AG04449 (cell line): Measurements from ENCODE around the gene PPP2R3B.

Source experiments
- CTCF ChIA-PET: fragments of 350-600 bp; formaldehyde crosslinking; extraction: SDS; loops from one replicate; lab custom pipeline; 2021; ENCODE audit warnings: antibody characterized with exemption; lab: Yijun Ruan, JAX
- POLR2A ChIA-PET: fragments of 400-600, 350-600 bp; formaldehyde crosslinking; extraction: SDS; loops from one replicate; lab custom pipeline; 2020; ENCODE audit warnings: antibody characterized with exemption, inconsistent platforms; lab: Yijun Ruan, JAX
- DNase-seq: peaks from one replicate; pipeline ENCODE4 v3.0.0-alpha.2; 2010; ENCODE audit warnings: low read depth, low spot score
- H3K4me3 ChIP-seq: 2 replicates; pipeline ENCODE4 v1.5.1; 2011; ENCODE audit warnings: low read depth, mild to moderate bottlenecking, control low read depth, low read length
- TF ChIP-seq, protein P1 (sequence below): IDR thresholded peaks from one replicate; pipeline ENCODE4 v1.5.1; 2011; ENCODE audit warnings: mild to moderate bottlenecking, moderate library complexity, low read length, control low read depth, inconsistent platforms; ENCODE audit not compliant: insufficient read depth; ENCODE audit errors: missing control alignments

Gene PPP2R3B

DNA sequence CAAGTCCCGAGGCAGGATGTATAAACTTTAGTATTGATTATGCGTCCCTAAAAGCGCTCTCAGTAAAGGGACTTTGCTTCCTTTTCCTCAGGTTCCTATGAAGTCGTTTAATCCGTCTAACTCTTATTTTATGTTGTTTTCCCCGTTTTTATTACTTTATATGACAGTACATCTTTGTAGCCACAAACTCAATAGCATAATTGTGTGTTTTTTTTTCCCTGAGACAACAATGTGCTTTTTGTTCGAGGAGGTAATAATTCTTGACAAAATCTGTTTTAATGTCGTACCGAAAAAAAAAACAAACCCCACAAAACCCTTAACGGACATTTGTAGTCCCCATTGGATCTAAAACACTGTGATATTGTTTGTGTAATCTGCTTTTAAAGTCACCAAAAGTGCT, 17.9 kb upstream of the PPP2R3B start:
- TF ChIP-seq, protein P1, sequence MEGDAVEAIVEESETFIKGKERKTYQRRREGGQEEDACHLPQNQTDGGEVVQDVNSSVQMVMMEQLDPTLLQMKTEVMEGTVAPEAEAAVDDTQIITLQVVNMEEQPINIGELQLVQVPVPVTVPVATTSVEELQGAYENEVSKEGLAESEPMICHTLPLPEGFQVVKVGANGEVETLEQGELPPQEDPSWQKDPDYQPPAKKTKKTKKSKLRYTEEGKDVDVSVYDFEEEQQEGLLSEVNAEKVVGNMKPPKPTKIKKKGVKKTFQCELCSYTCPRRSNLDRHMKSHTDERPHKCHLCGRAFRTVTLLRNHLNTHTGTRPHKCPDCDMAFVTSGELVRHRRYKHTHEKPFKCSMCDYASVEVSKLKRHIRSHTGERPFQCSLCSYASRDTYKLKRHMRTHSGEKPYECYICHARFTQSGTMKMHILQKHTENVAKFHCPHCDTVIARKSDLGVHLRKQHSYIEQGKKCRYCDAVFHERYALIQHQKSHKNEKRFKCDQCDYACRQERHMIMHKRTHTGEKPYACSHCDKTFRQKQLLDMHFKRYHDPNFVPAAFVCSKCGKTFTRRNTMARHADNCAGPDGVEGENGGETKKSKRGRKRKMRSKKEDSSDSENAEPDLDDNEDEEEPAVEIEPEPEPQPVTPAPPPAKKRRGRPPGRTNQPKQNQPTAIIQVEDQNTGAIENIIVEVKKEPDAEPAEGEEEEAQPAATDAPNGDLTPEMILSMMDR = no peak
- DNase-seq = no peak
- no peak overlapping the region for H3K4me3 ChIP-seq
- POLR2A ChIA-PET = no interaction called here
- CTCF ChIA-PET = no interaction called here

DNA sequence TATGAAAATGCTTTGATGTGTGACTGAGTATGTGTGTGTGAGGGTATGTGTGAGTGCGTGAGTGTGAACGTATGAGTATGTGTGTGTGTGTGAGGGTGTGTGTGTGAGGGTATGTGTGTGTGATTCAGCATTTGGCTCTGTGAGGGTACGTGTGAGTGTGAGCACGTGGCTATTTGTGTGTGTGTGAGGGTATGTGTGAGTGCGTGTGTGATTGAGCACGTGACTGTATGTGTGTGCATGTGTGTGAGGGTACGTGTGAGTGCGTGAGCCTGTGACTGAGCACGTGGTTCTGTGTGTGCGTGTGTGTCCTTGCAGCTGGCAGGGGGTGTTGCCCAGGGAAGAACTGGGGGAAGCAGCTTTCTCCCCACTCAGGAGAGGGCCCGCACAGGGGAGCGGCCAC, 16.1 kb upstream of the PPP2R3B start:
- POLR2A ChIA-PET = no interaction called here
- no peak for DNase-seq
- CTCF ChIA-PET = no interaction called here
- no peak overlapping the region for H3K4me3 ChIP-seq
- TF ChIP-seq, protein P1 = no peak

DNA sequence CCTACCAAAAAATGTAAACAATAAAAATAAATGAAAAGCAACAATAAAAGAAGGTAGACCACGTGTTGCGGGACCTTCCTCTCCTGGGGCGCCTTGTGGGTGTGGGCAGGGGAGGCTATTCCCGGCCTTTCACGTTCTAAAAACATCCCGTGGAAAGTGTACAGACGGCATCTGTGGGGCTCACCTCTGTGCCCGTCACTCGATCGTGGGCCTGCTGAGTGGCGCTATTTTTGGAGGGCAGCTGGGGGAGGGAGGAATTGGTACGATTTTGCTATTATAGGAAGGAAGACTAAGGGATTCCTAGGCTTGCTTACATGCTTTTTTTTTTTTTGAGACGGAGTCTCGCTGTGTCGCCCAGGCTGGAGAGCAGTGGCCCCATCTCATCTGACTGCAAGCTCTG, 13.6 kb upstream of the PPP2R3B start:
- no peak overlapping the region for H3K4me3 ChIP-seq
- POLR2A ChIA-PET = no interaction called here
- DNase-seq = no peak
- TF ChIP-seq, protein P1 = no peak
- CTCF ChIA-PET = no interaction called here

DNA sequence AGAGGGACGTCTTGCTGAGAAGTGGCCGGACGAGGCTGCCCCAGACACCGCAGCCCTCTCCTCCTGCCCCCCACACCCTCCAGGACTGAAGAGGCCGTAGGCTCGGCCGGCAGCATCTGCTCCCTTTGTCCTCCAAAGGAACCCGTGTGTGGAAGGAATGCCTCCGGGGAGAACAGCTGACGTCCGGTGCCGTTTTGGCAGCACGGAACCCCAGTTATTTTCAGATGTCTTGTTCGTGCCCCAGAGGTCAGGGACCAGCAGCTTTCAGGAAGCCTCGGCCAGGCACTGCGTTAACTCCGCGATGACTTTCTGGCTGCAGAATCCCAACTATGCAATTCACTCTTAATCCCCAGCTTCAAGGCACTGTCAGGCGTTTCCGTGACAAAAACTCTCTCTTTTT, 10.9 kb upstream of the PPP2R3B start:
- ChIA-PET CTCF (no interaction called here), POLR2A (no interaction called here)
- no peak for DNase-seq
- no peak overlapping the region; the same call in 1 of the 2 replicates for H3K4me3 ChIP-seq
- TF ChIP-seq, protein P1 = no peak

DNA sequence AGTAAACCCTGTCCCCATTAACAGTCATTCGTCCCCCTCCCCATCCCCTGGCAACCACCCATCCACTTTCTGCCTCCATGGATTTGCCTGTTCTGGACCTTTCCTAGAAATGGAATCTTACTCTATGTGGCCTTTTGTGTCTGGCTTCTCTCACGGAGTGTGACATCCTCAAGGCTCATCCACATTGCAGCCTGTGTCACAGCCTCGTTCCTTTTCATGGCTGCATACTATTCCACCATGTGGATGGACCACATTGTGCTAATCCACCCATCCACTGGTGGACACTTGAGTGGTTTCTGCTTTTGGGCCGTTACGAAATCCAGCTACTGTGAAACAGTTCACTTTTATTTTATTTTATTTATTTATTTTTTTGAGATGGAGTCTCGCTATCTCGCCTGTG, 8.1 kb upstream of the PPP2R3B start:
- ChIA-PET CTCF (no interaction called here), POLR2A (no interaction called here)
- TF ChIP-seq, protein P1 = no peak
- DNase-seq = no peak
- no peak overlapping the region for H3K4me3 ChIP-seq

DNA sequence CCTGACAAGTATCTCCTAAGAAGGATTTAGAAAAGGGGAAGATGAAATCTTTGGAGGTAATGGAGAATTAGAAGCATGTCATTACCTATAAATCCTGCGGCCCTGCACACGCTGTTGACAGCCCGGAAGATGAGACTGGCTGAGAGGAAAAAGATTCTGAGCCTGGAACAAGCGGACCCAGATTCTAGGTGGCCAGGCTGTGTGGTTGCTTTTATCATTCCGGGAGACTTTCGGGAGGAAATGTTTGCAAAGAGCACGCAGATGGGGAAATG, 5.8 kb upstream of the PPP2R3B start:
- ChIA-PET POLR2A (no interaction called here), CTCF (no interaction called here)
- TF ChIP-seq, protein P1 = no peak
- no peak overlapping the region for H3K4me3 ChIP-seq
- DNase-seq = no peak
